Suprapubic skin (tissue), 4 donors: ENCODE data around the gene LRRC4C.

Experiments used
- CTCF ChIP-seq, 2 donors: fragments of 200-600 bp in 1 of 2; fragments of 450-650 bp in 1 of 2; sonication (generic) in 1 of 2; IDR thresholded peaks; one replicate each; pipeline ENCODE4 v1.5.1; 2016 to 2019; ENCODE audit warnings: antibody characterized with exemption in 2 of 2, mild to moderate bottlenecking in 1 of 2, moderate library complexity in 1 of 2
- POLR2A ChIP-seq, 2 donors: fragments of 450-650 bp; IDR thresholded peaks; one replicate each; pipeline ENCODE4 v1.6.1; 2017; ENCODE audit warnings: antibody characterized with exemption in 2 of 2, mild to moderate bottlenecking in 2 of 2, moderate library complexity in 2 of 2
- POLR2AphosphoS5 ChIP-seq, 3 donors: sonication (generic); formaldehyde crosslinking; IDR thresholded peaks; one replicate each; pipeline ENCODE4 v1.6.1; 2017; ENCODE audit warnings: antibody characterized with exemption in 3 of 3

- TF ChIP-seq CTCF (IDR thresholded peaks at IDR 0.05): no peak
- TF ChIP-seq POLR2AphosphoS5 (IDR thresholded peaks at IDR 0.05): no peak
- no peak for TF ChIP-seq POLR2A (IDR thresholded peaks at IDR 0.05)
Observed at GRCh38 chr11:40170078-40170477, 1289.4 kb downstream of the LRRC4C start.
